Measurements from ENCODE around the gene IPO5. TPM values are rescaled to one million over a fixed set of nuclear protein-coding genes. Genes with fewer than 3 reads are reported as not detected.

Gene IPO5
- polyA plus RNA-seq, 1 of the 3 experiments (the other 2 are of a cell fraction): 77.1 TPM

DNA sequence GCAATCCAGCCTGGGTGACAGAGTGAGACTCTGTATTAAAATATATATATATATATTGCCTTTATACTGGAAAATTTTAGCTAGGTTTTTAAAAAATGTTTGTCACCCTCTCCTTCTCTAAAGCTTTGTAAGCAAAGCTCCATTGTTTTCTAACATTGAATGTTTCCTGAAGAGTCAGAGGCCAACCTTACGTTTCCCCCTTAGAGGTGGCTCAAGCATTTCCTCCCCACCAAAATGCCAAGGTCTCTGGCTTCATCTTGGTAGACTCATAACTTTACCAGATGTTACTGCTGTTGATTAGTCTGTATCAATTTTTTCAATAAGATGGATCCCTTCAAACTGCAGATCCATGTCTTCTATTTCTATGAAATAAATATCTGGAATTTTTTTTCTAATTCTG, 25.2 kb upstream of the IPO5 start:
- H3K27me3 ChIP-seq (ENCODE audit: insufficient read depth): no peaks in the 10 kb centered on the region
- no peak for DNase-seq
- no peak for TF ChIP-seq TEAD4 (IDR thresholded peaks at IDR 0.05; ENCODE audit: borderline replicate concordance, insufficient read depth)
- no peak for TF ChIP-seq FOSL2 (IDR thresholded peaks at IDR 0.05; ENCODE audit: borderline replicate concordance, low read depth)
- no peak for TF ChIP-seq RAD21 (IDR thresholded peaks at IDR 0.05; ENCODE audit: low read length)
- TF ChIP-seq CHD2 (IDR thresholded peaks at IDR 0.05; ENCODE audit: low read length, partially characterized antibody): no peak
- TF ChIP-seq SMC3 (IDR thresholded peaks at IDR 0.05; ENCODE audit: low read depth, low read length): no peak
- no peak for TF ChIP-seq POLR2AphosphoS5 (IDR thresholded peaks at IDR 0.05; ENCODE audit: low read depth, low read length)
- TF ChIP-seq, protein P1, sequence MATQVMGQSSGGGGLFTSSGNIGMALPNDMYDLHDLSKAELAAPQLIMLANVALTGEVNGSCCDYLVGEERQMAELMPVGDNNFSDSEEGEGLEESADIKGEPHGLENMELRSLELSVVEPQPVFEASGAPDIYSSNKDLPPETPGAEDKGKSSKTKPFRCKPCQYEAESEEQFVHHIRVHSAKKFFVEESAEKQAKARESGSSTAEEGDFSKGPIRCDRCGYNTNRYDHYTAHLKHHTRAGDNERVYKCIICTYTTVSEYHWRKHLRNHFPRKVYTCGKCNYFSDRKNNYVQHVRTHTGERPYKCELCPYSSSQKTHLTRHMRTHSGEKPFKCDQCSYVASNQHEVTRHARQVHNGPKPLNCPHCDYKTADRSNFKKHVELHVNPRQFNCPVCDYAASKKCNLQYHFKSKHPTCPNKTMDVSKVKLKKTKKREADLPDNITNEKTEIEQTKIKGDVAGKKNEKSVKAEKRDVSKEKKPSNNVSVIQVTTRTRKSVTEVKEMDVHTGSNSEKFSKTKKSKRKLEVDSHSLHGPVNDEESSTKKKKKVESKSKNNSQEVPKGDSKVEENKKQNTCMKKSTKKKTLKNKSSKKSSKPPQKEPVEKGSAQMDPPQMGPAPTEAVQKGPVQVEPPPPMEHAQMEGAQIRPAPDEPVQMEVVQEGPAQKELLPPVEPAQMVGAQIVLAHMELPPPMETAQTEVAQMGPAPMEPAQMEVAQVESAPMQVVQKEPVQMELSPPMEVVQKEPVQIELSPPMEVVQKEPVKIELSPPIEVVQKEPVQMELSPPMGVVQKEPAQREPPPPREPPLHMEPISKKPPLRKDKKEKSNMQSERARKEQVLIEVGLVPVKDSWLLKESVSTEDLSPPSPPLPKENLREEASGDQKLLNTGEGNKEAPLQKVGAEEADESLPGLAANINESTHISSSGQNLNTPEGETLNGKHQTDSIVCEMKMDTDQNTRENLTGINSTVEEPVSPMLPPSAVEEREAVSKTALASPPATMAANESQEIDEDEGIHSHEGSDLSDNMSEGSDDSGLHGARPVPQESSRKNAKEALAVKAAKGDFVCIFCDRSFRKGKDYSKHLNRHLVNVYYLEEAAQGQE (IDR thresholded peaks at IDR 0.05; ENCODE audit: low read depth, low read length): no peak
- TF ChIP-seq FOXM1 (IDR thresholded peaks at IDR 0.05; ENCODE audit: low read depth): no peak
- no peak for TF ChIP-seq YY1 (IDR thresholded peaks at IDR 0.05; ENCODE audit: low read depth)
- CTCF ChIA-PET: interaction anchor here (1.4 kb wide), 1 partner anchor 17 kb away, joined by 4 read pairs; no protein-coding TSS in a partner anchor
- no peaks in the 10 kb centered on the region for H3K4me1 ChIP-seq (ENCODE audit: control insufficient read depth in 1 of 2, insufficient read depth in 2 of 2, low read depth in 1 of 2, low read length in 1 of 2)
- H3K4me2 ChIP-seq: no peak overlapping the region
- H3K4me3 ChIP-seq (ENCODE audit: low read depth in 2 of 2, low read length in 1 of 2): no peak overlapping the region
- no peak overlapping the region for H3K9ac ChIP-seq
- no peaks in the 10 kb centered on the region for H3K79me2 ChIP-seq (ENCODE audit: insufficient read depth)
- no peak overlapping the region for H3K27ac ChIP-seq (ENCODE audit: low read depth in 2 of 2, low read length in 1 of 2)
- no peaks in the 10 kb centered on the region for H3K36me3 ChIP-seq (replicated peaks in 1 of 2; ENCODE audit: control insufficient read depth in 1 of 2, insufficient read depth in 2 of 2, low read length in 1 of 2)
- no peaks in the 10 kb centered on the region for H3F3A ChIP-seq (replicated peaks; ENCODE audit: insufficient read depth)
- H4K20me1 ChIP-seq (ENCODE audit: insufficient read depth): no peaks in the 10 kb centered on the region
- H3K9me3 ChIP-seq: no peaks in the 10 kb centered on the region
- POLR2A ChIA-PET: no interaction called here
- 82% methylated on average over 1 of the region's 1 CpG for WGBS (ENCODE audit: low lambda C conversion rate)
- H3K9me2 ChIP-seq: no peaks in the 10 kb centered on the region
- H2AFZ ChIP-seq (ENCODE audit: low read depth): no peak overlapping the region

DNA sequence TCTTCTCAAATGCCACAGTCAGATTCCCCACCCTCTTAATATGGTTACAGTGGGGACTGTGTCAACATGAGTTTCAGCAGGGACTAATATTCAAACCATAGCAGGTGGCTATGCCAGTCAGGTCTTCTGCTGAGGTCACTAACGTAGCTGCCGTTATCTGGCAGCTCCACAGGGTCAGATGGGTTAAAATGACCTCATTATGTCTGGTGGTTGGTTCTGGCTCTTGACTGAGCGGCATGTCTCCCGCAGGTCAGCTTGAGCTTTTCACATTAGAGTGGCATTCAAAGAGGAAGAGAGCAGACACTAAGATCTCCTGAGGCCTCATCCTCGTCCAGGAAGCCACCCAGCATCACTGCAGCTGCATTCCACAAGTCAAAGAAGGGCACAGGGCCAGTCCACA, 21.4 kb upstream of the IPO5 start:
- Histone ChIP-seq H2AFZ (ENCODE audit: low read depth) (no peak overlapping the region), H3K9me3 (no peaks in the 10 kb centered on the region), H3F3A (replicated peaks; ENCODE audit: insufficient read depth) (no peaks in the 10 kb centered on the region), H3K27me3 (ENCODE audit: insufficient read depth) (no peaks in the 10 kb centered on the region), H3K9ac (no peak overlapping the region), H3K4me2 (no peak overlapping the region), H3K36me3 (replicated peaks in 1 of 2; ENCODE audit: control insufficient read depth in 1 of 2, insufficient read depth in 2 of 2, low read length in 1 of 2) (no peaks in the 10 kb centered on the region), H3K27ac (ENCODE audit: low read depth in 2 of 2, low read length in 1 of 2) (no peak overlapping the region), H3K79me2 (ENCODE audit: insufficient read depth) (no peaks in the 10 kb centered on the region), H3K9me2 (no peaks in the 10 kb centered on the region), H3K4me3 (ENCODE audit: low read depth in 2 of 2, low read length in 1 of 2) (no peak overlapping the region), H3K4me1 (ENCODE audit: control insufficient read depth in 1 of 2, insufficient read depth in 2 of 2, low read depth in 1 of 2, low read length in 1 of 2) (peaks cover 0 to 2% of the 10 kb centered on the region in 2 experiments; a peak in 1 of 4 replicates), H4K20me1 (ENCODE audit: insufficient read depth) (no peaks in the 10 kb centered on the region)
- DNase-seq: no peak
- WGBS (ENCODE audit: low lambda C conversion rate): 75% methylated on average over 5 of the region's 5 CpGs
- POLR2A ChIA-PET: no interaction called here
- TF ChIP-seq SIN3A (IDR thresholded peaks at IDR 0.05; ENCODE audit: borderline replicate concordance, low read depth, low read length): no peak
- no peak for TF ChIP-seq MEF2A (IDR thresholded peaks at IDR 0.05; ENCODE audit: borderline replicate concordance, low read depth)
- no peak for TF ChIP-seq GABPA (IDR thresholded peaks at IDR 0.05; ENCODE audit: low read depth)
- TF ChIP-seq, protein P2, sequence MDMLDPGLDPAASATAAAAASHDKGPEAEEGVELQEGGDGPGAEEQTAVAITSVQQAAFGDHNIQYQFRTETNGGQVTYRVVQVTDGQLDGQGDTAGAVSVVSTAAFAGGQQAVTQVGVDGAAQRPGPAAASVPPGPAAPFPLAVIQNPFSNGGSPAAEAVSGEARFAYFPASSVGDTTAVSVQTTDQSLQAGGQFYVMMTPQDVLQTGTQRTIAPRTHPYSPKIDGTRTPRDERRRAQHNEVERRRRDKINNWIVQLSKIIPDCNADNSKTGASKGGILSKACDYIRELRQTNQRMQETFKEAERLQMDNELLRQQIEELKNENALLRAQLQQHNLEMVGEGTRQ (IDR thresholded peaks at IDR 0.05; ENCODE audit: borderline replicate concordance, low read depth, low read length): no peak
- TF ChIP-seq, protein P3, sequence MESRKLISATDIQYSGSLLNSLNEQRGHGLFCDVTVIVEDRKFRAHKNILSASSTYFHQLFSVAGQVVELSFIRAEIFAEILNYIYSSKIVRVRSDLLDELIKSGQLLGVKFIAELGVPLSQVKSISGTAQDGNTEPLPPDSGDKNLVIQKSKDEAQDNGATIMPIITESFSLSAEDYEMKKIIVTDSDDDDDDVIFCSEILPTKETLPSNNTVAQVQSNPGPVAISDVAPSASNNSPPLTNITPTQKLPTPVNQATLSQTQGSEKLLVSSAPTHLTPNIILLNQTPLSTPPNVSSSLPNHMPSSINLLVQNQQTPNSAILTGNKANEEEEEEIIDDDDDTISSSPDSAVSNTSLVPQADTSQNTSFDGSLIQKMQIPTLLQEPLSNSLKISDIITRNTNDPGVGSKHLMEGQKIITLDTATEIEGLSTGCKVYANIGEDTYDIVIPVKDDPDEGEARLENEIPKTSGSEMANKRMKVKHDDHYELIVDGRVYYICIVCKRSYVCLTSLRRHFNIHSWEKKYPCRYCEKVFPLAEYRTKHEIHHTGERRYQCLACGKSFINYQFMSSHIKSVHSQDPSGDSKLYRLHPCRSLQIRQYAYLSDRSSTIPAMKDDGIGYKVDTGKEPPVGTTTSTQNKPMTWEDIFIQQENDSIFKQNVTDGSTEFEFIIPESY (IDR thresholded peaks at IDR 0.05; ENCODE audit: borderline replicate concordance, low read depth): no peak
- TF ChIP-seq FOXJ3 (CRISPR knock-in tag; IDR thresholded peaks at IDR 0.05): no peak
- TF ChIP-seq RFX5 (IDR thresholded peaks at IDR 0.05; ENCODE audit: low read length): no peak
- CTCF ChIA-PET: interaction anchor here (0.9 kb wide), 1 partner anchor 11 kb away, joined by 3 read pairs; no protein-coding TSS in a partner anchor

Data from SK-N-SH (cell line).